KOPT-K1 (cell line): ENCODE results near the gene CAV1.
"Not testable (repeated sequence)": the region's sequence is repeated elsewhere in the genome, so short reads cannot be mapped to it uniquely, and the experiment has no call there.

Source experiments
- H3K27ac ChIP-seq: fragments of 200-600 bp; sonication (generic); 2 replicates; pipeline ENCODE4 v1.5.1; 2016; ENCODE audit warnings: antibody characterized with exemption, mild to moderate bottlenecking, low read depth, low read length; ENCODE audit not compliant: poor library complexity, severe bottlenecking
- H3K36me3 ChIP-seq: fragments of 200-600 bp; sonication (generic); 2 replicates; pipeline ENCODE4 v1.5.1; 2017; ENCODE audit warnings: antibody characterized with exemption, mild to moderate bottlenecking, low read length, moderate library complexity; ENCODE audit not compliant: insufficient read depth
- H3K9me3 ChIP-seq: fragments of 200-600 bp; sonication (generic); 2 replicates; pipeline ENCODE4 v1.5.1; 2017; ENCODE audit warnings: antibody characterized with exemption, low read length, mild to moderate bottlenecking; ENCODE audit not compliant: insufficient read depth, poor library complexity, severe bottlenecking

Gene CAV1, protein sequence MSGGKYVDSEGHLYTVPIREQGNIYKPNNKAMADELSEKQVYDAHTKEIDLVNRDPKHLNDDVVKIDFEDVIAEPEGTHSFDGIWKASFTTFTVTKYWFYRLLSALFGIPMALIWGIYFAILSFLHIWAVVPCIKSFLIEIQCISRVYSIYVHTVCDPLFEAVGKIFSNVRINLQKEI

DNA sequence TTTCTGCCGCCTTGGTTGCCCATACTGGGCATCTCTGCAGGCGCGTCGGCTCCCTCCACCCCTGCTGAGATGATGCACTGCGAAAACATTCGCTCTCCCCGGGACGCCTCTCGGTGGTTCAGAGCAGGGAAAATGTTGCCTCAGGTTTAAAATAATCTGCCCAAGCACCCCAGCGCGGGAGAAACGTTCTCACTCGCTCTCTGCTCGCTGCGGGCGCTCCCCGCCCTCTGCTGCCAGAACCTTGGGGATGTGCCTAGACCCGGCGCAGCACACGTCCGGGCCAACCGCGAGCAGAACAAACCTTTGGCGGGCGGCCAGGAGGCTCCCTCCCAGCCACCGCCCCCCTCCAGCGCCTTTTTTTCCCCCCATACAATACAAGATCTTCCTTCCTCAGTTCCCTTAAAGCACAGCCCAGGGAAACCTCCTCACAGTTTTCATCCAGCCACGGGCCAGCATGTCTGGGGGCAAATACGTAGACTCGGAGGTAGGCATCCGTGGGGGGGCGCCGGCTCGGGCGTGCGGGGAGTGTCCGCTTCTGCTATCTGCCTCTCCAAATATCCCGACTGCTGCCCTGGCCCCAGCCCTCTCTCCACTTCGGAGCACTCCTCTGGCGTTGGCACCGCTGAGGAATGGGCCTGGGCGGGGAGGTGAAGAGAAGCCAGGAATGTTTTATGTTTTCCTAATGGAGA, at the start of gene CAV1:
TSS of gene CAV1 (plus strand) at position 428 of the 689 bp plus-strand sequence. CDS start at position 455, 27 bp downstream.
- H3K27ac ChIP-seq = no peak within 1 kb of the TSS

DNA sequence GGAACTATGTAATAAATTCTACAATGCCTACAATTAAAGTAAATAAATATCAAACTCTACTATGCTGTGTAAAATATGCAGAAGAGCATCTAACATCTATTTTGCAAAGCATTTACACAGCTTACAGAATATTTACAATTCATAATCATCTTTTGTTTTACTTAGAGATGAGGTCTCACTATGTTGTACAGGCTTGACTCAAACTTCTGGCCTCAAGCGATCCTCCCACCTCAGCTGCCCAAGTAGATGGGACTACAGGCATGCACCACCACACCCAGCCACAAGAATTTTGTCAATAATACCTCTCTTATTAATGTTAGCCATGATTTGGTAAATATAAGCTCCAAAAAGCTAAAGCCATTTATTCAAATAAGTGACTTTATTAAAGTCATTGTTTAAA, 47.2 kb upstream of the CAV1 start:
- Histone ChIP-seq H3K36me3 (no peaks in the 10 kb centered on the region), H3K9me3 (no peaks in the 10 kb centered on the region), H3K27ac (no peak overlapping the region)

More for the DNA sequence above, at the start of gene CAV1:
- no peaks in the 10 kb centered on the region for H3K9me3 ChIP-seq
- no peaks in the 10 kb centered on the region for H3K36me3 ChIP-seq

DNA sequence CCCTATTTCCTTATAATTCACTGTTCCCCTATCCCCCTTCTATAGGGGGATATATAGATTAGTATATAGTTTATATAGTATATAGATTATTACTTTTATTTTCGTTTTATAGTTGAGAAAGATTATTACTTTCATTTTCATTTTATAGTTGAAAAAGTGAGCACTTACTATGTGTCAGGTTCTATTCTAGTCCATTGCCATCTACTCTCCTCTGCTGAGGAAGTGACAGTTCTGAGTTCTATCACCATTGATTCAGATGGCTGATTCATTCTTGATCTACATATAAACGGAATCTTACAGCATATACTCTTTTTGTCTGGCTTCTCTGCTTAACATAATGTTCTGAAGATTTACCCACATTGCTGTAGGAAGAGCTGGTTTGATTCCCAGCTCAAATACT, 46.0 kb upstream of the CAV1 start:
- Histone ChIP-seq H3K36me3 (no peaks in the 10 kb centered on the region), H3K27ac (no peak overlapping the region)

DNA sequence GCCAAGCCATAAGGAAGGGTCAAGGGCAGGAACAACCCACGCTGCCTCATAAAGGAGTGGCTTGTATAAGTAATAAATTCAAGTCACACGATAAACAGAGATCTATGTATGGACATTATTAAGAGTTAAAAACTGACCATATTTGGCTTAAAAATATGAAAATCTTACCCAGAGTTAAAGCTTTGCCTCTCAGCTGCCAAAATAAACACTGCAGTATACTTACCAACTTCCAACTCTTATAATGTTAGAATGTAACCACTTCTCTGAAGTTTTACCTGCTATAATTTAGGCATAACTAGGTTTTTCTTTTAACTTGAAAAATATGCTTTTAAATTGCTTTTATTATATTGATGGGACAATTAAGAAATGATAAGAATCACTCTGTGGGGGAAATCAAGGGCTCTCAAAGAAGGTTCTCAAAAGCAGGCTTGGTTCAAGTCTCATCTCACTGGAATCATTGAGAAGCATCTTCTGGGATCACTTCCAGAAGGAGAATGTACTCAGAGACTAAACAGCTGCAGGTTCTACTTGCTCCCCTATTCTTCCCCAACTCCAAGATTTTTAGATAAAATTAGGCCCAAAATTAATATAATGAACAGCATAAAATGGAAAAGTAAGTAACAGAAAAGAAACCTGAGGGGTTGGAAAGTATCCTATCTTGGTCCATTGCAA, 41.4 kb upstream of the CAV1 start:
- Histone ChIP-seq H3K36me3 (no peaks in the 10 kb centered on the region), H3K27ac (no peak overlapping the region), H3K9me3 (no peaks in the 10 kb centered on the region)

More for the DNA sequence above, 46.0 kb upstream of the CAV1 start:
- no peaks in the 10 kb centered on the region for H3K9me3 ChIP-seq

DNA sequence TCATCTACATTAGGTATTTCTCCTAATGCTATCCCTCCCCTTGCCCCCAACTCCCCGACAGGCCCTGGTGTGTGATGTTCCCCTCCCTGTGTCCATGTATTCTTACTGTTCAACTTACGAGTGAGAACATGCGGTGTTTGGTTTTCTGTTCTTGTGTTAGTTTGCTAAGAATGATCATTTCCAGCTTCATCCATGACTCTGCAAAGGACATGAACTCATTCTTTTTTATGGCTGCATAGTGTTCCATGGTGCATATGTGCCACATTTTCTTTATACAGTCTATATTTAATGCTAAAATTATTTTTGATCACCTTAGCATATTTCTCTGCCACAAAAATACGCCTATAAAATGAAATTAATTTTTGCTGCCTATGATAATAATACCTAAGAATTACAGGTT, 40.4 kb upstream of the CAV1 start:
- H3K27ac ChIP-seq, H3K36me3 ChIP-seq, H3K9me3 ChIP-seq: not testable (repeated sequence)

DNA sequence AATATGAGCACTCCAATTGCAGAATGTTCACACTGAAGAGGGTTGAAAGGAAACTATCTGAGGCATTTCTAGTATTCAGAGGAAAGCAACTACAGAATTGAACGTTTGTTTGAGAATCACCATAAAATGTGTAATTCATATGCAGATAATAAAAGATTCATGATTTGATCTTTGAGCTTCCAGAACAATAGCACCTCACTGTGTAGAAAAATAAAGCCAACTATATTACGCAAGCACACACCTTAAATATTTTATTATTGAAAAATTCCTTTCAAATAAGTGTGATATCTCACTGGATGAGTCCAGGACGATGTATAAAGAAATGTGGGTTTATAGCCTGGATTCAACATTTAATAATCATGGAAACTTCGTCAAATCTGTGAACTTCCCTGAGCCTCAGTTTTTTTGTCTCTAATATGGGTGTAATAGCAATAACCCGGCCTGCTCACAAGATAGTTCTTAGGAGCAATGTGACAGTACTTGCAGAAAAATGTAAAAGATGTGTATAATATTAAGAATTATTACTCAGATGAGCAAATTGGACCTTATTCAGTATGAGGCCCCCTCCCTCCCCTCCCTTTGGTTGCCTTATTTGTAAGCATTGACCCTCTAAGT, 36.8 kb upstream of the CAV1 start:
- Histone ChIP-seq H3K27ac (no peak overlapping the region), H3K36me3 (no peaks in the 10 kb centered on the region)

DNA sequence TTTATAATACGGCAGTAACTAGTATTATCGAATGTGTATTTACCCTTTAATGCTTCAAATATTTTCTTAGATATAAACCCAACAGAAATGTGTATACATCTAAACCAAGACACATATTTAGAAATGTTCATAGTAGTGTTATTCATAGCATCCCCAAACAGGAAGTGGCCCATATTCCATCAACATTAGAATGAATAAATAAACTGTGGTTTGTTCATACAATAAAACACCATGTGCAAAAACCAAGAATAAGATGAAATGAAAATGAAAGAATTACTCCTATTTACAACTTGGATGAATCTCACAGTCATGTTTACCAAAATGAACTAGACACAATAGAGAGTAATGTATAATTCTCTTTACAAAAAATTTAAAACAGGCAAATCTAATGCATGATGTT, 34.5 kb upstream of the CAV1 start:
- H3K36me3 ChIP-seq = no peaks in the 10 kb centered on the region
- H3K9me3 ChIP-seq = no peaks in the 10 kb centered on the region
- no peak overlapping the region for H3K27ac ChIP-seq

More for the DNA sequence above, 36.8 kb upstream of the CAV1 start:
- H3K9me3 ChIP-seq = no peaks in the 10 kb centered on the region

DNA sequence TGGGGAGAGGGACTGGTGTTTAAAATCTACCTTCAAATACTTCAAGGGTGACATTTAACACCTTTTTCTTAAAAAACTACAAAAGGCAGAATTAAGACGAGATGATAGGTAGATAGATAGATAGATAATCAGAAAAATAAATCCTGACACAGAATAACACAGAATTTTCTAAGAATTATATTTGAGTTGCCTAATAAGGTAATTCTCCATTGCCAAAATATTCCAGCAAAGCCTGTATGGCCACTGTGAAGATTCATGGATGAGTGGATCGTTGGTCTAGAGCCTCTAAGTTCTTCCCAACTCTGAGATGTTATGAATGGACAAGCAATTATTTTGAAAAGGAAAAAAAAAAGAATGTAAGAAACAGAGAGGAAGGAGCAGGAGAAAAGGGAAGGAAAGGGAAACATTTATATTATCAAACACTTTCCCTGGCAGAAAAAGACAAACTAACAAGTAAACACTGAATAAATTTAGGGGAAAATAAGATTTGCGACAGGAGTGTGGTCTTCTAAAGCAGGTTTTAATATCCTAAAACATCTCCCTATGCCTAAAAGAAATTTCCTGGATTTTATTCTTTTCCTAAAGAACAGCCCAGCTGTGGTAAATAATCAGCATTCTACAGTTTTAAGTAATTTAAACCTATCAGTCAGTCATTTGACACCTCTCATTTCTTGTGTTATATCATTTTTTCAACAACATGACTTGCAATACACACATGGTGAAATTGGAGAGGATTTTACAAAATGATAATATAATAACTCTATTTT, 32.8 kb upstream of the CAV1 start:
- Histone ChIP-seq H3K27ac (no peak overlapping the region), H3K36me3 (no peaks in the 10 kb centered on the region), H3K9me3 (no peaks in the 10 kb centered on the region)

DNA sequence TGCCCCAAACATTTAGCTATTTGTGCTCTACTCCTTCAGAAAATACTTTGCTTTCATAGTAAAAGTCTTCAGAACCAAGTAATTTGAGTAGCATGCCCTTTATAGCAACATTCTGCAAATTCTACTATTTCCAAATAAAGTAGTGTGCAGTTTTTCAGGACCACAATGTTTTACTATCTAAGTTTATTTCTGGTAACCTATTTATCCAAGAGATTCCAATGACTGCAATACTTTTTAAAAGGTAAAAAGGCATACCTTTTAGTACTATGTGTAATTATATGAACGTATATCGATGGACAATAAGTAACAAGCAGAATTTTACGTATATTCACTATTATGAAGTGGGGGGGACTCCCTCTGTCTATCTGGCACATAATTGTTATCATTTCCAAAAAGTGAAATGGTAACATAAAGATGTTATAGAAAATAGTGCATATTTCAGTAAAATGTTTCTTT, 32.2 kb upstream of the CAV1 start:
- Histone ChIP-seq H3K9me3 (no peaks in the 10 kb centered on the region), H3K27ac (no peak overlapping the region), H3K36me3 (no peaks in the 10 kb centered on the region)

DNA sequence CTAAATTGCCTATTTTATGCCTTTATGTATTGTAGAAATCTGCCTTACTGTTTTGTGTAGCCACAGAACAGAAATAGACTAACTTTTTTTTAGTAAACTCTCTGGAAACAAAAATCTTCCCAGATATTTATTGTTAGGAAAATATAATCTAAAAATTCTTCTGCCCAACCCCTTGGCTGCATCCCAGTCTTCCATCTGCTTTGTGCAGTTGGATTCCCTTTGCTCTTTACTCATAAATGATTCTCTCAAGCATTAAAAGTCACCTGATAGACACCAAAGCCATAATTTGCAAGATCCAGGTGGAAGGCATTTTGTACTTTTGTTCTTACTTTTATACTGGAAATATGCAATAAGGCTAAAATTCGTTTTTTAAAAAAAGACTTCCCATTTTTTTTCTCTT, 31.4 kb upstream of the CAV1 start:
- Histone ChIP-seq H3K36me3 (no peaks in the 10 kb centered on the region), H3K9me3 (no peaks in the 10 kb centered on the region), H3K27ac (no peak overlapping the region)

DNA sequence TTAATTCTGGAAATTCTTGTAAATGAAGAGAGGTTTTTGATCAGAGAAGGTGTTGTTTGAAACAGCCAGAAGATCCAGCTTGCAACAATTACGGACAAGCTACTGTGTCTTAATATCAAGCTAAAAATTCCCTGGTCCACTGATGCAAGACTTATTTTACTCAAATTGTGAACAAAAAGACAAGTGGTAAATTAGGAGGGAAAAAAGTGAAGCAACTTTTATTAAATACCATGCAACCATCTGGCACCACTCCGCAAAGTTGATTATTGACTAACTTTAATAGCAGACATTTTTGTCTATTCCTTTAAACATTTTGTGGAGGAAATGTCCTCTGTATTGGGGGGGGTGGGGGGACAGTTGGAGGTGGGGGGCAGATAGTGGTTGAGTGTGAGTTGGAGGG, 30.4 kb upstream of the CAV1 start:
- Histone ChIP-seq H3K36me3 (no peaks in the 10 kb centered on the region), H3K9me3 (peaks cover 3% of the 10 kb centered on the region), H3K27ac (no peak overlapping the region)

DNA sequence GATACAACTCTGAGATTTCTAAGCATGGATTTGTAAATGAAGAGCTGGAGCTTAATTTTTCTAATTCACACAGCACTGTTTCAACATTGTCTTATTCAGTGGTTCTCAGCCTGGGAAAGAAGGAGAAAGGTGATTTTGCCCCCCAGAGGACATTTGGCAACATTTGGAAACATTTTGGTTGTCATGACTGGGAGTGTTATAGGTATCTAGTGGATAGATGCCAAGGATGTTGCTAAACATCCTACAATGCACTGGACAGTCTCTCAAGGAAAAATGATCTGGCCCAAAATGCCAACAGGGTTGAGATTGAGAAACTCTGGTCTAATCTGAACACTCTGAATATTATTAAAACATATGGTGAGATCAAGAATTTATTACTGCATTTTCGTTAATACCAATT, 29.1 kb upstream of the CAV1 start:
- no peaks in the 10 kb centered on the region for H3K36me3 ChIP-seq
- peaks cover 3% of the 10 kb centered on the region for H3K9me3 ChIP-seq
- H3K27ac ChIP-seq = no peak overlapping the region

DNA sequence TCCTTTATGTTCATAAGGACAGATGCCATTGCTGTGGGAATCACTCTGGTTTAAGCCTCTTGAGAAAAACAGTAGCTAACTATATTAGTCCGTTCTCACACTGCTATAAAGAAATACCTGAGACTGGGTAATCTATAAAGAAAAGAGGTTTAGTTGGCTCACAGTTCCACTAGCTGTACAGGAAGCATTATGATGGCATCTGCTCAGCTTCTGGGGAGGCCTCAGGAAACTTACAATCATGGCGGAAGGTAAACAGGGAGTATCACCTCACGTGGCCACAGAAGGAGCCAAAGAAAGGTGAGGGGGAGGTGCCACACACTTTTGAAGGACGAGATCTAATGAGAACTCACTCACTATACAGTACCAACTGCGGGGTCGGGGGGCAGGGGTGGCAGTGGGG, 28.2 kb upstream of the CAV1 start:
- Histone ChIP-seq H3K9me3 (peaks cover 3% of the 10 kb centered on the region), H3K36me3 (no peaks in the 10 kb centered on the region), H3K27ac (no peak overlapping the region)

DNA sequence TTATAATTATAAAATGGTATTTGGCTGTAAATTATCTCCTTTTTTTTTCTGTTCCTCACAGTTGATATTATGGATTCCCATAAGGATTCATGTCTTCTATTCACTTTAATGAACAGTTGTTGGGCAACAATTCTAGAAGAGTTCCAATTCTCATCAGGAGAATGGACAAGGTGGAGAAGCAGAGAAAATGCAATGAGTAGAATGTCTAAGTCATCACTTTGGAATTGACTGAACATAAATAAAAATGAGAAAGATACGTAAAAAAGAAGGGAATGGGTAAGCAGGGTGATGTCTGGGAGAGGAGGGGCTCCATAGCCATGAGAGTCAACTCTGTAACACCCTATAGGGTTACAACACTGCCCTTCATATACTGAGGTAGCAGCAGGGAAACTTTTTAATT, 27.1 kb upstream of the CAV1 start:
- H3K9me3 ChIP-seq = peaks cover 3% of the 10 kb centered on the region
- no peaks in the 10 kb centered on the region for H3K36me3 ChIP-seq
- no peak overlapping the region for H3K27ac ChIP-seq
